B cell (primary cell): ENCODE results near the gene PNCK. TPM values are rescaled to one million over a fixed set of nuclear protein-coding genes. Genes with fewer than 3 reads are reported as not detected.

ENCODE experiments used
- ATAC-seq: fragments of 200-7000 bp; cut with Tn5 transposase; one replicate; pipeline ENCODE4 v1.10.0; 2021; ENCODE audit warnings: low read depth, mild to moderate bottlenecking, moderate number of reproducible peaks, moderate library complexity
- CTCF ChIA-PET: fragments of 350-600 bp; sonication (Branson Sonifier 250); formaldehyde crosslinking; loops from one replicate; lab custom pipeline; 2021; ENCODE audit warnings: antibody characterized with exemption, inconsistent platforms; lab: Charles Lee
- POLR2A ChIA-PET: fragments of 350-600 bp; sonication (Branson Sonifier 250); formaldehyde crosslinking; loops from one replicate; lab custom pipeline; 2021; ENCODE audit warnings: antibody characterized with exemption; lab: Charles Lee
- DNase-seq: peaks from one replicate; pipeline ENCODE4 v3.0.0; 2013
- H2AFZ ChIP-seq: 2 replicates; pipeline ENCODE4 v1.6.1; 2012; ENCODE audit warnings: mild to moderate bottlenecking, low read depth, low read length; ENCODE audit not compliant: insufficient read depth, poor library complexity, severe bottlenecking
- H3K27ac ChIP-seq, 2 donors: 1 replicate in 1 of 2; 2 replicates in 1 of 2; pipeline ENCODE4 v1.5.1; 2012 to 2013; ENCODE audit warnings: low read length in 2 of 2, mild to moderate bottlenecking in 2 of 2, moderate library complexity in 1 of 2
- H3K27me3 ChIP-seq, 4 experiments: fragments of 200-600 bp in 1 of 4; sonication (generic) in 1 of 4; replicated peaks in 1 of 4; 1 replicate in 2 of 4; 2 replicates in 2 of 4; pipeline versions ENCODE4 v1.6.1 to v1.7.0; 2013 to 2016; ENCODE audit warnings: low read length in 3 of 4, mild to moderate bottlenecking in 2 of 4, mixed read lengths in 1 of 4, moderate library complexity in 1 of 4; ENCODE audit not compliant: insufficient read depth in 4 of 4, control insufficient read depth in 3 of 4; ENCODE audit errors: control extremely low read depth in 1 of 4
- H3K36me3 ChIP-seq, 2 experiments: replicated peaks in 1 of 2; 1 replicate in 1 of 2; 2 replicates in 1 of 2; pipeline versions ENCODE4 v1.6.1 to v1.7.1; 2013; ENCODE audit warnings: low read length in 1 of 2; ENCODE audit not compliant: insufficient read depth in 2 of 2, control insufficient read depth in 1 of 2; ENCODE audit errors: control extremely low read depth in 1 of 2, extremely low read depth in 1 of 2
- H3K4me1 ChIP-seq, 2 donors: fragments of 200-600 bp in 1 of 2; sonication (generic) in 1 of 2; 1 replicate in 1 of 2; 2 replicates in 1 of 2; pipeline versions ENCODE4 v1.5.1 to v1.6.1; 2013 to 2017; ENCODE audit warnings: low read length in 2 of 2; ENCODE audit not compliant: control insufficient read depth in 2 of 2, insufficient read depth in 2 of 2
- H3K4me2 ChIP-seq: replicated peaks from 2 replicates; pipeline ENCODE3; 2012; ENCODE audit warnings: mild to moderate bottlenecking, low read depth, low read length; ENCODE audit not compliant: poor library complexity, severe bottlenecking
- H3K4me3 ChIP-seq, 5 experiments: fragments of 200-600 bp in 1 of 5; sonication (generic) in 1 of 5; 1 replicate in 3 of 5; 2 replicates in 2 of 5; pipeline versions ENCODE4 v1.5.1 to v1.7.0; 2011 to 2016; ENCODE audit warnings: low read length in 4 of 5, mild to moderate bottlenecking in 4 of 5, low read depth in 2 of 5, control low read depth in 1 of 5, moderate library complexity in 1 of 5; ENCODE audit not compliant: insufficient read depth in 1 of 5; ENCODE audit errors: control extremely low read depth in 1 of 5, extremely low read depth in 1 of 5
- H3K79me2 ChIP-seq: fragments of 200-600 bp; sonication (generic); one replicate; pipeline ENCODE4 v1.6.0; 2016; ENCODE audit warnings: low read length; ENCODE audit not compliant: control insufficient read depth, insufficient read depth
- H3K9ac ChIP-seq: fragments of 200-600 bp; sonication (generic); 2 replicates; pipeline ENCODE4 v1.6.1; 2017; ENCODE audit warnings: mild to moderate bottlenecking, low read length, moderate library complexity
- H3K9me3 ChIP-seq, 3 donors: one replicate each; pipeline versions ENCODE4 v1.6.1 to v1.7.1; 2013; ENCODE audit warnings: low read length in 2 of 3; ENCODE audit not compliant: control insufficient read depth in 2 of 3, insufficient read depth in 1 of 3; ENCODE audit errors: control extremely low read depth in 1 of 3
- H4K20me1 ChIP-seq: 2 replicates; pipeline ENCODE4 v1.6.0; 2012; ENCODE audit warnings: mild to moderate bottlenecking, low read length; ENCODE audit not compliant: insufficient read depth, control insufficient read depth, poor library complexity, severe bottlenecking
- H3K27ac Mint-ChIP-seq: one replicate; pipeline ENCODE4 v1.8.0; 2021; ENCODE audit warnings: mixed read lengths
- H3K27me3 Mint-ChIP-seq: one replicate; pipeline ENCODE4 v1.8.0; 2021; ENCODE audit warnings: mixed read lengths
- H3K4me1 Mint-ChIP-seq: one replicate; pipeline ENCODE4 v1.8.0; 2021; ENCODE audit warnings: mixed read lengths
- H3K4me3 Mint-ChIP-seq: one replicate; pipeline ENCODE4 v1.8.0; 2021; ENCODE audit warnings: mixed read lengths
- H3K9me3 Mint-ChIP-seq: one replicate; pipeline ENCODE4 v1.8.0; 2022; ENCODE audit warnings: mixed read lengths; ENCODE audit not compliant: insufficient read depth
- CTCF ChIP-seq: fragments of 200-600 bp; IDR thresholded peaks from one replicate; pipeline ENCODE4 v1.8.0; 2022; ENCODE audit warnings: antibody characterized with exemption, mild to moderate bottlenecking
- EZH2 ChIP-seq: IDR thresholded peaks from 2 replicates; pipeline ENCODE4 v1.6.1; 2012; ENCODE audit warnings: borderline replicate concordance, low read depth, mild to moderate bottlenecking, moderate library complexity, low read length; ENCODE audit not compliant: insufficient read depth, poor library complexity, severe bottlenecking
- WGBS: methylation state at CpG from one replicate; pipeline ENCODE4 v1.1.5; 2013; ENCODE audit warnings: missing lambda C conversion rate; ENCODE audit not compliant: insufficient coverage; 5-methylcytosine and 5-hydroxymethylcytosine counted together
- intact Hi-C: fragments of 100-400 bp; cut with micrococcal nuclease; formaldehyde crosslinking; loops from one replicate; pipeline ENCODE4 v1.10.0; 2022
- polyA plus RNA-seq: library from polyadenylated mRNA; depleted of rRNA; stranded (reverse); fragments of >200 nt; gene quantifications from 2 replicates; pipeline ENCODE4 v1.2.3, GENCODE V29; 2012
- total RNA-seq, 2 donors: library from RNA; stranded (reverse); fragments of 120-200 nt in 1 of 2; gene quantifications; 1 replicate in 1 of 2; 2 replicates in 1 of 2; pipeline versions ENCODE4 v1.2.3 to v1.2.4, GENCODE V29; 2013 to 2022

The PNCK gene
- total and polyA plus RNA-seq, 2 donors (not counting 1 experiment from before 2014, with no cell fraction given) = 0.99 TPM; not detected in 1

- no peak for TF ChIP-seq EZH2
- TF ChIP-seq CTCF = no peak
- Histone ChIP-seq H3K27me3 (no peaks in the 10 kb centered on the region), H3K79me2 (peaks cover 68% of the 10 kb centered on the region), H3K4me1 (no peaks in the 10 kb centered on the region), H3K36me3 (peaks cover 8 to 44% of the 10 kb centered on the region in 2 experiments), H3K4me3 (no peak overlapping the region), H3K27ac (no peak overlapping the region), H3K4me2 (no peak overlapping the region), H4K20me1 (peaks cover 50% of the 10 kb centered on the region), H3K9ac (no peak overlapping the region), H2AFZ (no peak overlapping the region), H3K9me3 (no peaks in the 10 kb centered on the region)
- ChIA-PET POLR2A (interaction anchor here (0.7 kb wide), 1 partner anchor 299 kb away, joined by 3 read pairs; no protein-coding TSS in a partner anchor), CTCF (no interaction called here)
- Mint-ChIP-seq H3K4me1 (peaks cover 3% of the 10 kb centered on the region), H3K9me3 (no peaks in the 10 kb centered on the region), H3K4me3 (no peak overlapping the region), H3K27me3 (no peaks in the 10 kb centered on the region), H3K27ac (no peak overlapping the region)
- intact Hi-C loops = no loop called here
- ATAC-seq = no peak
- no peak for DNase-seq
- whole genome bisulfite sequencing = 93% methylated on average over 3 of the region's 3 CpGs
Observed at GRCh38 chrX:153714256-153714655, 40.6 kb upstream of the PNCK start.

DNA sequence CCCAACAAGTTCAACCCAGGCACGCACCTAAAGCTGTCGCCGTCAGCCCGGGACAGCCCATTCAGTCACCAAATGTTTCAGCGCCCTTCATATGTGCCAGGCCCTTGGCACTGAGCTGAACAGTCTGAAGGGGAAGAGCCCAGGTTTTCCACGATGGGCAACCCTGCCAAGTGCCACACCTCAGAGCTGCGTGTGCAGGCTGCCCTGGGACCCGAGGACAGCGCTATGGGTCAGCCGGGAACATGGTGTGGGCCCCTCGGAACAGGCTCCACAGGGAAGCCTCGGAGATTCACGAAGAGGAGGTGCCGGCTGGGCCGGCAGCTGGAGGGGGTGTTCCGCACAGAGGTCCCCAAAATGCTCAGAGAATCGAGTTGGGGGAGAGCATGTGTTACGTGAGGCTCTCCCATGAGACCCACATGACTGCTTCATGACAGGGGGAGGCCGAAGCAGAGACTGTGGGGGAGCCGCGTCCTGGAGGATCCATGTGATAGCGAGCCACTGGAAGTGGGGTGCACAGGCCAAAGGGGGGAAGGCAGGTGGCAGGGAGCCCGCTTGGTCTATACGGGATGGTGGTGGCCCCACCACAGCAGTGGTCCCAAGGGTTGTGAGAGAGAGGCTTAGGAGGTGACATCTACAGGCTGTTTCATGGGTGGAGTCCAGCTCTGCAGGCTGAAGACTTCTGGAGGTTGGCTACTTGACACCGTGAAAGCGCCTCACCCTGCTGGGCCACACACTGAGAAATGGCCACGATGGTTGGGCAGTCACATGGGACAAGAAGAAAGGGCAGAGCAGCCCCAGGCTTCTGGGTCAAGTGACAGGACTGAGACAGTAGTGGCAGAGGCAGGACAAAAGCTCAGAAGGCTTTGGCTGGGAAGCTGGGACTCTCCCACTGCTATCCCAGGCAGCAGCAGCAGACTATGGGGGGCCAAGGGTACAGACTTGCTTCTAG is 36.4 kb upstream of the PNCK start:
- Mint-ChIP-seq H3K9me3 (no peaks in the 10 kb centered on the region), H3K4me1 (no peaks in the 10 kb centered on the region), H3K27me3 (no peaks in the 10 kb centered on the region), H3K27ac (no peak overlapping the region), H3K4me3 (no peak overlapping the region)
- no peak overlapping the region for H3K4me3 ChIP-seq
- ATAC-seq (no peak), DNase-seq (no peak)
- no peaks in the 10 kb centered on the region for H3K4me1 ChIP-seq
- WGBS = 98% methylated on average over 19 of the region's 27 CpGs
- TF ChIP-seq CTCF (no peak), EZH2 (no peak)
- H3K79me2 ChIP-seq = peaks cover 44% of the 10 kb centered on the region
- H3K27me3 ChIP-seq = no peaks in the 10 kb centered on the region
- ChIA-PET CTCF (no interaction called here), POLR2A (no interaction called here)
- peaks cover 56% of the 10 kb centered on the region for H4K20me1 ChIP-seq
- intact Hi-C loops = no loop called here
- no peak overlapping the region for H2AFZ ChIP-seq
- no peak overlapping the region for H3K27ac ChIP-seq
- no peaks in the 10 kb centered on the region for H3K9me3 ChIP-seq
- H3K9ac ChIP-seq = no peak overlapping the region
- peaks cover 5 to 30% of the 10 kb centered on the region in 2 experiments for H3K36me3 ChIP-seq
- no peak overlapping the region for H3K4me2 ChIP-seq
